Heart right ventricle (tissue), 16 donors: ENCODE data around the gene ATP6V1B1. TPM values are rescaled to one million over a fixed set of nuclear protein-coding genes. Genes with fewer than 3 reads are reported as not detected.

Experiments used
- ATAC-seq, 8 donors: fragments of 200-7000 bp; cut with Tn5 transposase; one replicate each; pipeline ENCODE4 v1.9.1; 2020; ENCODE audit warnings: mild to moderate bottlenecking in 8 of 8, moderate library complexity in 8 of 8, moderate number of reproducible peaks in 1 of 8
- DNase-seq, 2 donors: peaks; one replicate each; pipeline ENCODE4 v3.0.0-alpha.2; 2020
- H3K27ac ChIP-seq, 10 donors: fragments of 200-600 bp; sonication (generic) in 2 of 10; one replicate each; pipeline versions ENCODE4 v1.5.0 to v1.8.0; 2020 to 2022; ENCODE audit warnings: mild to moderate bottlenecking in 3 of 10
- H3K27me3 ChIP-seq, 7 donors: fragments of 200-600 bp; one replicate each; pipeline ENCODE4 v1.8.0; 2021 to 2022; ENCODE audit warnings: mild to moderate bottlenecking in 2 of 7
- H3K36me3 ChIP-seq, 9 donors: fragments of 200-600 bp; sonication (generic) in 1 of 9; one replicate each; pipeline versions ENCODE4 v1.5.0 to v1.8.0; 2020 to 2022; ENCODE audit warnings: mild to moderate bottlenecking in 2 of 9
- H3K4me1 ChIP-seq, 9 donors: fragments of 200-600 bp; sonication (generic) in 1 of 9; one replicate each; pipeline versions ENCODE4 v1.5.0 to v1.8.0; 2020 to 2022; ENCODE audit warnings: mild to moderate bottlenecking in 4 of 9
- H3K4me3 ChIP-seq, 10 donors: fragments of 200-600 bp; sonication (generic) in 2 of 10; one replicate each; pipeline versions ENCODE4 v1.5.0 to v1.8.0; 2020 to 2022; ENCODE audit warnings: mild to moderate bottlenecking in 7 of 10, moderate library complexity in 2 of 10
- H3K9me3 ChIP-seq, 11 donors: fragments of 200-600 bp in 10 of 11; sonication (generic) in 2 of 11; one replicate each; pipeline versions ENCODE4 v1.5.0 to v1.8.0; 2013 to 2022; ENCODE audit warnings: mild to moderate bottlenecking in 2 of 11, control low read depth in 1 of 11, moderate library complexity in 1 of 11
- CTCF ChIP-seq, 9 donors: fragments of 200-600 bp; sonication (generic) in 2 of 9; IDR thresholded peaks; one replicate each; pipeline versions ENCODE4 v1.5.0 to v1.8.0; 2021 to 2022; ENCODE audit warnings: antibody characterized with exemption in 9 of 9, mild to moderate bottlenecking in 5 of 9, moderate library complexity in 1 of 9
- whole genome bisulfite sequencing, 2 donors: extraction: QIAGEN DNeasy Blood & Tissue Kit; methylation state at CpG; one replicate each; pipeline ENCODE4 v1.1.7; 2013; ENCODE audit warnings: inconsistent platforms in 1 of 2; 5-methylcytosine and 5-hydroxymethylcytosine counted together
- intact Hi-C, 10 donors: fragments of 100-400 bp; cut with DNase I; formaldehyde crosslinking; loops; one replicate each; pipeline versions ENCODE4 v1.11.1 to v1.14.2; 2022
- polyA plus RNA-seq, 2 donors: library from polyadenylated mRNA; stranded (reverse); fragments of 200-250 nt; gene quantifications; one replicate each; pipeline ENCODE4 v1.2.3, GENCODE V29; 2013
- total RNA-seq, 10 donors: library from RNA; stranded (reverse); fragmentation: NEBNext Ultra II Directional in 3 of 10; extraction: Animal tissue kit (Norgen Biotek cat#: 25700) in 3 of 10; gene quantifications; one replicate each; pipeline versions ENCODE4 v1.2.1 to v1.2.4, GENCODE V29; 2021 to 2023
- donor health status: Arrhythmogenic right ventricular cardiomyopathy.
- donor health status: ischemic (EF 13 %, LVEDD 7.1; RV severe dilation, severe dysfunction).
- donor health status: healthy with polysubstance abuse.
- donor health status: DM: no; HTN: yes; CAD: no.
- donor health status: DM: no; HTN: no; CAD: no.
- donor health status: ischemic (EF 25% LVEDD 6.9; RV normal size, moderate dysfunction).
- donor health status: ischemic (EF 25% LVEDD 5.7; RV mildly dilated, moderate dysfunction).
- donor health status: healthy.
- donor health status: DM: yes; HTN: yes; CAD: no.
- donor health status: Ischemic cardiomyopathy.
- donor health status: ischemic (EF 35%, LVEDD 5.7; RV mildly dilated, moderate dysfunction).
- donor health status: nonischemic (EF 11% LVEDD 7.7; RV severe dilation, severe dysfunction).
- donor health status: DM: yes; HTN: yes; CAD: no.
- donor health status: PGD.
- donor health status: ischemic (EF 29% LVEDD 5.4; RV normal size, mild dysfunction).
- donor health status: nonischemic (EF 23%, LVEDD 6.1; RV moderate dilation, normal function).

The ATP6V1B1 gene
- total and polyA plus RNA-seq, 12 donors, result 0.28 to 6.4 (median 0.88) TPM; not detected in 4

- no peak for TF ChIP-seq CTCF (IDR thresholded peaks at IDR 0.05)
- H3K4me1 ChIP-seq, result peaks cover 5 to 38% (median 20%) of the 10 kb centered on the region in 9 donors
- ATAC-seq (no peak), DNase-seq (no peak)
- intact Hi-C loops, result no loop called here
- H3K9me3 ChIP-seq, result no peaks in the 10 kb centered on the region
- H3K4me3 ChIP-seq, result no peak overlapping the region
- H3K27me3 ChIP-seq, result no peaks in the 10 kb centered on the region
- peaks cover 0 to 62% (median 37%) of the 10 kb centered on the region in 9 donors for H3K36me3 ChIP-seq
- no peak overlapping the region for H3K27ac ChIP-seq
- WGBS, 2 donors, result 96 to 100% methylated on average over 1 of the region's 1 CpG
Observed at GRCh38 chr2:70985956-70986355, 50.3 kb downstream of the ATP6V1B1 start.

- no peak for ATAC-seq
- Histone ChIP-seq H3K27me3 (no peaks in the 10 kb centered on the region), H3K36me3 (peaks cover 0 to 69% (median 37%) of the 10 kb centered on the region in 9 donors), H3K27ac (peak overlapping the region in 4 of 10 donors; percentile 2 to 62 (median 16)), H3K4me1 (peaks cover 5 to 38% (median 20%) of the 10 kb centered on the region in 9 donors), H3K4me3 (no peak overlapping the region), H3K9me3 (no peaks in the 10 kb centered on the region)
- intact Hi-C loops, result no loop called here
- 88 to 95% methylated on average over 4 of the region's 4 CpGs for WGBS, 2 donors
- DNase-seq, result no peak
- no peak for TF ChIP-seq CTCF (IDR thresholded peaks at IDR 0.05)
Observed at GRCh38 chr2:70986499-70987189, 50.9 kb downstream of the ATP6V1B1 start.

- ATAC-seq, result peak in 1 of 8 donors; percentile 13
- peak overlapping the region in 4 of 10 donors; percentile 23 to 62 (median 38) for H3K27ac ChIP-seq
- peaks cover 5 to 39% (median 20%) of the 10 kb centered on the region in 9 donors for H3K4me1 ChIP-seq
- intact Hi-C loops, result no loop called here
- H3K9me3 ChIP-seq, result no peaks in the 10 kb centered on the region
- DNase-seq, result no peak
- WGBS, 2 donors, result 48 to 63% methylated on average over 1 of the region's 1 CpG
- no peak overlapping the region for H3K4me3 ChIP-seq
- TF ChIP-seq CTCF (IDR thresholded peaks at IDR 0.05), result no peak
- H3K36me3 ChIP-seq, result peaks cover 0 to 76% (median 37%) of the 10 kb centered on the region in 9 donors
- H3K27me3 ChIP-seq, result no peaks in the 10 kb centered on the region
Observed at GRCh38 chr2:70987386-70987785, 51.7 kb downstream of the ATP6V1B1 start.

GRCh38 chr2:70988151-70988550, 52.5 kb downstream of the ATP6V1B1 start:
- DNase-seq (no peak), ATAC-seq (peak in 2 of 8 donors; percentile 19 to 20)
- no peak for TF ChIP-seq CTCF (IDR thresholded peaks at IDR 0.05)
- H3K9me3 ChIP-seq, result no peaks in the 10 kb centered on the region
- H3K4me3 ChIP-seq, result no peak overlapping the region
- peaks cover 0 to 81% (median 37%) of the 10 kb centered on the region in 9 donors for H3K36me3 ChIP-seq
- H3K27me3 ChIP-seq, result no peaks in the 10 kb centered on the region
- H3K27ac ChIP-seq, result peak overlapping the region in 7 of 10 donors; percentile 23 to 69 (median 50)
- WGBS, 2 donors, result 40 to 45% methylated on average over 4 of the region's 4 CpGs
- H3K4me1 ChIP-seq, result peaks cover 9 to 47% (median 27%) of the 10 kb centered on the region in 9 donors
- intact Hi-C loops, result no loop called here
